Trophoblast cell (in vitro differentiated cells and primary cell): ENCODE data around the gene ADSL.
A peak's percentile ranks its signal among the peaks of the same experiment; 100 is the strongest.
"Not testable (repeated sequence)": the region's sequence is repeated elsewhere in the genome, so short reads cannot be mapped to it uniquely, and the experiment has no call there.

ENCODE experiments used
- DNase-seq, 2 donors: peaks; one replicate each; pipeline ENCODE4 v3.0.0-alpha.2; 2016
- H2AFZ ChIP-seq: 2 replicates; pipeline ENCODE4 v1.6.1; 2013; ENCODE audit warnings: low read length, moderate library complexity, mild to moderate bottlenecking; ENCODE audit not compliant: insufficient read depth, poor library complexity
- H2AK5ac ChIP-seq: 2 replicates; pipeline ENCODE4 v1.6.1; 2013; ENCODE audit warnings: mild to moderate bottlenecking, low read length
- H2BK120ac ChIP-seq: 2 replicates; pipeline ENCODE4 v1.6.1; 2013; ENCODE audit warnings: low read length, mild to moderate bottlenecking, moderate library complexity; ENCODE audit not compliant: insufficient read depth, poor library complexity
- H2BK12ac ChIP-seq: 2 replicates; pipeline ENCODE4 v1.6.1; 2013; ENCODE audit warnings: mild to moderate bottlenecking, low read length, moderate library complexity
- H2BK5ac ChIP-seq: 2 replicates; pipeline ENCODE4 v1.6.1; 2013; ENCODE audit warnings: low read length, low read depth, moderate library complexity, mild to moderate bottlenecking; ENCODE audit not compliant: poor library complexity
- H3K14ac ChIP-seq: 2 replicates; pipeline ENCODE4 v1.6.1; 2013; ENCODE audit warnings: mild to moderate bottlenecking, low read length
- H3K18ac ChIP-seq: 2 replicates; pipeline ENCODE4 v1.6.1; 2013; ENCODE audit warnings: mild to moderate bottlenecking, low read length
- H3K23ac ChIP-seq: 2 replicates; pipeline ENCODE4 v1.6.1; 2013; ENCODE audit warnings: low read length
- H3K27ac ChIP-seq: 2 replicates; pipeline ENCODE4 v1.5.1; 2013; ENCODE audit warnings: low read depth, mild to moderate bottlenecking, inconsistent platforms, low read length, moderate library complexity
- H3K27me3 ChIP-seq: 2 replicates; pipeline ENCODE4 v1.6.1; 2013; ENCODE audit warnings: inconsistent platforms, mild to moderate bottlenecking, low read length, moderate library complexity; ENCODE audit not compliant: insufficient read depth
- H3K36me3 ChIP-seq, 2 experiments: 1 replicate in 1 of 2; 2 replicates in 1 of 2; pipeline ENCODE4 v1.6.1; 2013; ENCODE audit warnings: low read length in 2 of 2, mild to moderate bottlenecking in 2 of 2, moderate library complexity in 1 of 2; ENCODE audit not compliant: insufficient read depth in 2 of 2, control insufficient read depth in 1 of 2
- H3K4ac ChIP-seq: 2 replicates; pipeline ENCODE4 v1.6.1; 2013; ENCODE audit warnings: low read depth, mild to moderate bottlenecking, low read length, moderate library complexity
- H3K4me1 ChIP-seq, 2 experiments: 1 replicate in 1 of 2; 2 replicates in 1 of 2; pipeline ENCODE4 v1.6.1; 2013; ENCODE audit warnings: low read length in 2 of 2, mild to moderate bottlenecking in 2 of 2, moderate library complexity in 1 of 2; ENCODE audit not compliant: insufficient read depth in 2 of 2, control insufficient read depth in 1 of 2
- H3K4me2 ChIP-seq: 2 replicates; pipeline ENCODE4 v1.6.1; 2013; ENCODE audit warnings: inconsistent platforms, mild to moderate bottlenecking, low read length, moderate library complexity
- H3K4me3 ChIP-seq: 2 replicates; pipeline ENCODE4 v1.5.1; 2013; ENCODE audit warnings: mild to moderate bottlenecking, low read depth, low read length, inconsistent platforms
- H3K79me1 ChIP-seq: one replicate; pipeline ENCODE4 v1.6.1; 2013; ENCODE audit warnings: low read length
- H3K79me2 ChIP-seq: 2 replicates; pipeline ENCODE4 v1.6.1; 2013; ENCODE audit warnings: low read length, mild to moderate bottlenecking; ENCODE audit not compliant: control insufficient read depth, insufficient read depth, poor library complexity
- H3K9ac ChIP-seq: 2 replicates; pipeline ENCODE4 v1.6.1; 2013; ENCODE audit warnings: mild to moderate bottlenecking, low read length
- H3K9me3 ChIP-seq: 2 replicates; pipeline ENCODE4 v1.6.1; 2013; ENCODE audit warnings: low read depth, mild to moderate bottlenecking, control low read depth, inconsistent platforms, low read length; ENCODE audit not compliant: insufficient read depth
- H4K12ac ChIP-seq: 2 replicates; pipeline ENCODE4 v1.6.1; 2013; ENCODE audit warnings: low read depth, mild to moderate bottlenecking, low read length, moderate library complexity
- H4K8ac ChIP-seq: 2 replicates; pipeline ENCODE4 v1.6.1; 2013; ENCODE audit warnings: low read depth, mild to moderate bottlenecking, low read length, moderate library complexity
- H4K91ac ChIP-seq: one replicate; pipeline ENCODE4 v1.6.1; 2013; ENCODE audit warnings: low read depth, mild to moderate bottlenecking, low read length, moderate library complexity
- WGBS: extraction: QIAGEN DNeasy Blood & Tissue Kit; methylation state at CpG from one replicate; pipeline ENCODE4 v1.1.7; 2013; ENCODE audit warnings: missing lambda C conversion rate; ENCODE audit not compliant: insufficient read length, insufficient coverage; ENCODE audit errors: extremely low coverage; 5-methylcytosine and 5-hydroxymethylcytosine counted together

ADSL gene

DNA sequence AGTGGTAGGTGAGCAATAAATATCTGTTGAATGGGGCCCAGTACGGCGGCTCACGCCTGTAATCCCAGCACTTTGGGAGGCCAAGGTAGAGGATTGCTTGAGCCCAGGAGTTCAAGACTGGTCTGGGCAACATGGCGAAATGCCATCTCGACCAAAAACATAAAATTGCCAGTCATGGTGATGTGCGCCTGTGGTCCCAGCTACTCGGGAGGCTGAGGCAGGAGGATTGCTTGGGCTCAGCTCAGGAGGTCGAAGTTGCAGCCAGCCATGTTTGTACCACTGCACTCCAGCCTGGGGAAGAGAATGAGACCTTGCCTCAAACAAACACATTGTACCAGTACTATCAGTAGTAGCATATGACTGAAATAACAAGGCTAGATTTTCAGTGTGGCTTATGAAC, 28.3 kb downstream of the ADSL start:
- H2BK5ac ChIP-seq, result no peak overlapping the region
- H4K12ac ChIP-seq, result no peak overlapping the region
- H2BK12ac ChIP-seq, result no peak overlapping the region
- no peak overlapping the region for H4K91ac ChIP-seq
- H3K23ac ChIP-seq, result no peak overlapping the region
- no peaks in the 10 kb centered on the region for H3K4me1 ChIP-seq
- no peak overlapping the region for H3K27ac ChIP-seq
- no peak for DNase-seq
- no peak overlapping the region for H3K4ac ChIP-seq
- H3K14ac ChIP-seq, result no peak overlapping the region
- no peak overlapping the region for H2AK5ac ChIP-seq
- H3K79me1 ChIP-seq, result peaks cover 6% of the 10 kb centered on the region
- no peak overlapping the region for H3K4me3 ChIP-seq
- no CpG with 5 or more reads among the region's 8 CpGs for WGBS
- no peaks in the 10 kb centered on the region for H3K9me3 ChIP-seq
- H3K36me3 ChIP-seq, result no peaks in the 10 kb centered on the region
- H3K27me3 ChIP-seq, result no peaks in the 10 kb centered on the region
- H3K4me2 ChIP-seq, result no peak overlapping the region
- no peak overlapping the region for H3K9ac ChIP-seq
- H2AFZ ChIP-seq, result no peak overlapping the region
- H2BK120ac ChIP-seq, result no peak overlapping the region
- no peak overlapping the region for H4K8ac ChIP-seq
- H3K18ac ChIP-seq, result no peak overlapping the region
- H3K79me2 ChIP-seq, result peaks cover 8% of the 10 kb centered on the region

DNA sequence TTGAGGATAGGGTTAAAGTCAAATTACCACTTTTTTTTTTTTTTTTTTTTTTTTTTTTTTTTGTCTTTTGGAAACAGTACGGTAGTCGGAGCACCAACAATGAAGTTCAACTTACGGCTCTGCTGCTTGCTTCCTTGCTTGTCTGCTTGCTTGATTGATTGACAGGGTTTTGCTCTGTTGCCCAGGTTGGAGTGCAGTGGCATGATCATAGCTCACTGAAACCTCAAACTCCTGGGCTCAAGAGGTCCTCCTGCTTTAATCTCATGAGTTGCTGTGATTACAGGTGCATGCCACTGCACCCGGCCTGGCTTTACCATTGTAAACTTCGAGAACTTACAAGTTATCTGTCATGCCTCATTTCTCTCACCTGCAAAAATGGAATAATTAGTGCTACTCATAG, 29.8 kb downstream of the ADSL start:
- Histone ChIP-seq H4K8ac (no peak overlapping the region), H2AK5ac (no peak overlapping the region)

DNA sequence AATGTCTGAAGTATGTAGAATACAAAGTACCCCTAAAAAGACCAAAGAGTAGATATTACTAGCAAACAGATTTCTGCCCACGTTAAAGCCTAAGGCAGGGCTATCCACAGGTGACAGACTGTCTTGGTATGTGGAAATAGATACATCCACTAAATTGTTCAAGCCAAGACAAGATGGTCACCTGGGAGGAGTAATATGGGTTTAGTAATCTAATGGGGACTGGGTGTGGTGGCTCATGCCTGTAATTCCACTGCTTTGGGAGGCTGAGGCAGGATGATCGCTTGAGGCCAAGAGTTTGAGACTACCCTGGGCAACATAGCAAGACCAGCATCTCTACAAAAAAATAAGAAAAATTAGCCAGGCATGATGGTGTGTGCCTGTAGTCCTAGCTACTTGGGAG, 31.6 kb downstream of the ADSL start:
- H3K23ac ChIP-seq, result no peak overlapping the region
- no peak overlapping the region for H2AFZ ChIP-seq
- H2AK5ac ChIP-seq, result no peak overlapping the region
- no peak overlapping the region for H3K4me3 ChIP-seq
- no peak overlapping the region for H4K91ac ChIP-seq
- H3K27me3 ChIP-seq, result no peaks in the 10 kb centered on the region
- no peak overlapping the region for H3K4ac ChIP-seq
- no peak overlapping the region for H3K18ac ChIP-seq
- H3K36me3 ChIP-seq, result peaks cover 0 to 2% of the 10 kb centered on the region in 2 experiments
- no peaks in the 10 kb centered on the region for H3K9me3 ChIP-seq
- H3K4me1 ChIP-seq, result no peaks in the 10 kb centered on the region
- H2BK12ac ChIP-seq, result no peak overlapping the region
- H4K12ac ChIP-seq, result no peak overlapping the region
- no peak overlapping the region for H2BK120ac ChIP-seq
- peak; percentile 89 to 93 for DNase-seq
- H2BK5ac ChIP-seq, result no peak overlapping the region
- H4K8ac ChIP-seq, result no peak overlapping the region
- H3K4me2 ChIP-seq, result no peak overlapping the region
- H3K9ac ChIP-seq, result no peak overlapping the region
- no peaks in the 10 kb centered on the region for H3K79me2 ChIP-seq
- no peak overlapping the region for H3K14ac ChIP-seq
- H3K79me1 ChIP-seq, result no peaks in the 10 kb centered on the region
- no peak overlapping the region for H3K27ac ChIP-seq
- WGBS, result no CpG with 5 or more reads among the region's 2 CpGs

More for the DNA sequence above, 29.8 kb downstream of the ADSL start:
- Histone ChIP-seq H2BK120ac (no peak overlapping the region), H3K4ac (no peak overlapping the region), H3K27me3 (no peaks in the 10 kb centered on the region), H2AFZ (no peak overlapping the region), H3K9ac (no peak overlapping the region), H3K4me1 (no peaks in the 10 kb centered on the region), H3K79me2 (peaks cover 1% of the 10 kb centered on the region), H4K91ac (no peak overlapping the region), H3K9me3 (no peaks in the 10 kb centered on the region), H2BK12ac (no peak overlapping the region), H2BK5ac (no peak overlapping the region), H4K12ac (no peak overlapping the region), H3K36me3 (peaks cover 0 to 2% of the 10 kb centered on the region in 2 experiments), H3K23ac (no peak overlapping the region), H3K14ac (no peak overlapping the region), H3K4me2 (no peak overlapping the region), H3K18ac (no peak overlapping the region), H3K27ac (no peak overlapping the region), H3K4me3 (no peak overlapping the region), H3K79me1 (no peaks in the 10 kb centered on the region)
- DNase-seq, result no peak
- no CpG with 5 or more reads among the region's 5 CpGs for WGBS

DNA sequence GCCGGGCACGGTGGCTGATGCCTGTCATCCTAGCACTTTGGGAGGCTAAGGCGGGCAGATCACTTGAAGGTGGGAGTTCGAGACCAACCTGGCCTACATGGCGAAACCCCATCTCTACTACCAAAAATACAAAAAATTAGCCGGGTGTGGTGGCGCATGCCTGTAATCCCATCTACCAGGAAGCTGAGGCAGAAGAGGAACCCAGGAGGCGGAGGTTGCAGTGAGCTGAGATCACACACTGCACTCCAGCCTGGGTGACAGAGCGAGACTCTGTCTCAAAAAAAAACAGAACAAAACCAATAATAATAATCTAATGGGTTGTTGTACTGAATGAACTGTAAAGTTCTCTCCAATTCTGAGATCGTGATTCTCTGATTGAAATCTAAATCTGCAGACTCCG, 32.1 kb downstream of the ADSL start:
- not testable (repeated sequence) for H2BK12ac ChIP-seq, H2AFZ ChIP-seq, H3K14ac ChIP-seq, H3K4me3 ChIP-seq, H2BK120ac ChIP-seq, DNase-seq, H3K4me2 ChIP-seq, H4K91ac ChIP-seq, H2BK5ac ChIP-seq, H3K23ac ChIP-seq, H3K27me3 ChIP-seq, H3K9me3 ChIP-seq, H3K27ac ChIP-seq, H3K4ac ChIP-seq, H3K79me2 ChIP-seq, H3K36me3 ChIP-seq, H4K12ac ChIP-seq, H3K9ac ChIP-seq, H4K8ac ChIP-seq, H3K18ac ChIP-seq, H3K79me1 ChIP-seq, H3K4me1 ChIP-seq, H2AK5ac ChIP-seq
- no CpG with 5 or more reads among the region's 11 CpGs for WGBS
